NCI-H2081 treated with DMSO at 0.1 percent for 48 hours (cell line): ENCODE data around the gene TBL1X.
"Not testable (repeated sequence)": the region's sequence is repeated elsewhere in the genome, so short reads cannot be mapped to it uniquely, and the experiment has no call there.

ENCODE experiments used
- DNase-seq: peaks from one replicate; lab custom pipeline; 2025; lab: John Stamatoyannopoulos, UW

TBL1X gene

GRCh38 chrX:9459186-9459748, 5.6 kb upstream of the TBL1X start:
- DNase-seq, result no peak

DNA sequence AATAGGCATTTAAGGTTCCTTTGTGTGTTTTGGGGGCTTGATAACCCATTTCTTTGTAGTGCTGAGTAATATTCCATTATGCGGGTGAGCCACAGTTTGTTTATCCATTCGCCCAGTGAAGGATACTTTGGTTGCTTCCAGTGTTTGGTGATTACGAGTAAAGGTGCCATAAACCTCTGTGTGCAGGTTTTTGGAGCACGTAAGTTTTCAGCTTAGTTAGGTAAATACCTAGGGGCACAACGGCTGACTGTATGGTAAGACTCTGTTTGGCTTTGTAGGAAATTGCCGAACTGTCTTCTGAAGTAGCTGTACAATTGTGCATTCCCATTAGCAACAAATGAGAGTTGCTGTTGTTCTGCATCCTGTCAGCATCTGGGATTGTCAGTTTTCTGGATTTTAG, 3.8 kb upstream of the TBL1X start:
- DNase-seq, result no peak

- no peak for DNase-seq
These were observed 2.4 kb upstream of the TBL1X start for GRCh38 chrX:9462456-9462855.

DNA sequence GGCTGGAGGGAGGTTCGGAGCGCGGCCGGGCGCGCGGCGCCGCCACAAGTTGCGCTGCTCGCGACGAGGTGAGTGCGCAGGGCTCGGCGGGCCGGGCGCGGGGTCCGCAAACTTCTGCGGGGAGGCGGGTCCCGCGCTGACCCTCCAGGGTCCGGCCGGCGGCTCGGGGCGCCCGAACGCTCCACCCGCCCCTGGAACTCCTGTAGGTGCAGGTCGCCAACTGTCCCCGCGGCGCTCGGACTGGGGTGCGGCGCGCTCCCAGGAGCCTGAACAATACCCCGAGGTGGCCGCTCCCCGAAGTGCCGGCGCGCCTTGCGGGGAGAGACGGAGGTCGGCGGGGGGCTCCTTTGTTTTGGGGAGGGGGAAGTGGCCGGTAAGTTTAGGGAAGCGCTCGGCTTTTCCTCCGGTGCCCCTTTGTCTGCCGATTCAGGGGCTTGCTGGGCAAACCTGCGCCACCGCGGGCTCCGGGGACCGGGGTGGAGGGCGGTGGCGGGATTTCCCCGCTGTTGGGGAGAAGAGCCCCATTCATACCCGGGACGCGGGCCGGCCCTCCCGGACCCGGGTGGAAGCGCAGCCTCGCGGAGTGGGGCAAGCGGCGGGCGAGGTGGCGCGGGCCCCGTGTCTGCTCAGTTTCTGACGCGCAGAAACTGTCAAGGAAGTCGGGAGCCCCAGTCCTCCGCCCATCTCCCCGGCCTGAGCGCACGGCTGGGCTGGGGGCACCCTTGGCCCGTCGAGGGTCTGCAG, 694 bp downstream of the TBL1X start:
- DNase-seq, result no peak

GRCh38 chrX:9466124-9466495, 1.3 kb downstream of the TBL1X start:
- no peak for DNase-seq

GRCh38 chrX:9466736-9467135, 1.9 kb downstream of the TBL1X start:
- no peak for DNase-seq

GRCh38 chrX:9467146-9467545, 2.3 kb downstream of the TBL1X start:
- no peak for DNase-seq

GRCh38 chrX:9467751-9468150, 2.9 kb downstream of the TBL1X start:
- no peak for DNase-seq

DNA sequence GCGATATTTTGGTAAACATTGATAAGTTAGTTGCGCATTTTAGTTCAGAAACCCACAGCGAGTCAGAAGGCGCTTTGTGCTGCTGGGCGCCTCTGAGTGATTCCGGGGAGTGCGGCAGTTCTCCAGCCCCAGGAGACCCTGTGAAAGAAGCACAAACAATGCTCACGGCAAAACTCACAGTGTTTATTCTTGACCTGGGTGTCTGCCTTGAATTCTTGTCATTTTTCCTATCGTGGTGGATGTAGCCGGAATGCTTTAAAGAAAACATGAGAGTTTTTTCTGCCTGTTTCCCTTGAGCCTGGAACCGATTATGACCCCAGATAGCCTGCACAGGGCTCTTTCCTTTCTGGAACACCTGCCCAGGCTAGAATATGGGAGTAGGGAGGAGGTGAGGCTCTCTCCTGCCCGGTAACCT, 6.7 kb downstream of the TBL1X start:
- DNase-seq, result no peak

DNA sequence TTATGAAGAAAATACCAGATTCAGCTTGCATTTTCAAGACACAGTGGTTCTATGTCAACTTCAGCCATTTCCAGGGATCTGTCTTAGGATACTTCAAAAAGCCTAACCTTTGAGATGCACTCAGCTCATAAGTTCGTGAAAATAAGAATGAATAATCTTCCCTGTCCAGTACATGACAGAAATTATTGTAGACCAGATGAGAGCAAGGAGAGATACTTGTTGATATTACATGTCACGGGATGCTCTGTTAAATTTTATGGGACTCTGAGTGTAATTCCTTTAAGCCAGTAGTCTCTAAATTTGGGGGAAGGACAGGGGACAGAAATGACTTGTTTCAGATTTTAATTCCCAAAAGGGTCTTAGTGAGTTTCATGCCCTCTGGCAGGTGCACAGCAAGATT, 8.8 kb downstream of the TBL1X start:
- no peak for DNase-seq

- DNase-seq, result not testable (repeated sequence)
These were observed 10.6 kb downstream of the TBL1X start for GRCh38 chrX:9475417-9475816.

GRCh38 chrX:9475984-9476383, 11.1 kb downstream of the TBL1X start:
- DNase-seq, result no peak

GRCh38 chrX:9476810-9477575, 12.1 kb downstream of the TBL1X start:
- DNase-seq, result no peak

DNA sequence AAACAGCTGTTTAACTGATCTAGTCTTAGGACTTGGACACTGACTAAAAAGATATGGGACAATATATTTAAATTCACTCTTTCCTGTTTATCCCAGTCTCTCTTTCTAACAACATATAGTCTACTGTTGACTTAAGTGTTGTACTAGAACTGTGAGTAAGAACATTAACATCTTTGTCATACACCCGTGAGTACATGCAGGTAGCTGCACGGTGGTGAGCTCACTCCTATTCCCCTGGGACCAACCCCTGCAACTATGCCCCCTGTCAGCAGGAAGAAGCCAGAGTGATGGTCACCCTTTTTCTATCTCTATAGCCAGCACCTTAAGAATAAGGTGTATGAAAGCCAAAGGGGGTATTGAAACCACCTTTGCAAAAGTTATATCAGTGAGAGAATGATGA, 17.6 kb downstream of the TBL1X start:
- no peak for DNase-seq

- DNase-seq, result no peak
These were observed 18.0 kb downstream of the TBL1X start for GRCh38 chrX:9482837-9483236.

- no peak for DNase-seq
These were observed 18.5 kb downstream of the TBL1X start for GRCh38 chrX:9483376-9483775.

DNA sequence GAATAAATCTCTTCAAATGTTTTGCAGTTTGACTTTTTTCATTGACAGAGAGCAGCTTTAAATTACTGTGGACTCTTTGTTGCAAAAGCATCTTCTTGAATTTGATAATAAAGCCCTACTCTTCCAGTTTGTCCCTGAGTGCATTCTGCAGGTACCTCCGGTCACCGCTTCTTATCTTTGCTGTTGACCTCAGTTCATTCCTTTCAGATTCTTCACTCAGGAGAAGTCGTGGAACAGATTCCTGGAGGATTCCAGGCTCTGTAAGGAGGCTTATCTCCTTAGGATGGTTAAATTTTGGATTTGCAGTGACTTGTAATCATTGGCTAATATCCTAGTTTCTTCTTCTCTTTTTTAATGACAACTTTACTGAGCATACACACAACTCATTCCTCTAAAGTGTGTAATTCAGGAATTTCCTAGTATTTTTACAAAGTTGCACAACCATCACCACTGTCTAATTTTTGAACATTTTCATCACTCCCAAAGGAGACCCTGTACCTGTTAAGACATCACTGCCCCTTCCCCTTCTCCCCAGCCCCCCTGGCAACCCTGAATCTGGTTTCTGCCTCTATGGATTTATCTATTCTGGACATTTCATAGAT, 22.0 kb downstream of the TBL1X start:
- no peak for DNase-seq

DNA sequence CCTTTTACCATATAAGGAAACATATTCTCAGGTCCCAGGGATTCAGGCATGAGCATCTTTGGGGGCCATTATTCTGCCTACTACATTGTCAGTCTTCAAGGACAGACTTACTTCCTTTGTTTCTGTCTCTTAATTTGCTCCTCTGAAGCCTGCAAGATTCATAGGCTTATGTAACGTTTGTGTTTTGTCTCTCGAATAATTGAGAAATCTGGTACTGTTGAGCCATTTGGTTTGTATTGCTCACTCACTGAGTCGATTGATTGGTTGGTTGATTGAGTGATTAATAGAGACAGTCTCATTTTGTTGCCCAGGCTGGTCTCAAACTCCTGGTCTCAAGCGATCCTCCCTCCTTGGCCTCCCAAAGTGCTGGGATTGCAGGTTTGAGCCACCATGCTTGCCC, 23.7 kb downstream of the TBL1X start:
- DNase-seq, result no peak

GRCh38 chrX:9489234-9489633, 24.4 kb downstream of the TBL1X start:
- no peak for DNase-seq

- no peak for DNase-seq
These were observed 28.0 kb downstream of the TBL1X start for GRCh38 chrX:9492901-9493300.

- no peak for DNase-seq
These were observed 29.1 kb downstream of the TBL1X start for GRCh38 chrX:9493936-9494335.

DNA sequence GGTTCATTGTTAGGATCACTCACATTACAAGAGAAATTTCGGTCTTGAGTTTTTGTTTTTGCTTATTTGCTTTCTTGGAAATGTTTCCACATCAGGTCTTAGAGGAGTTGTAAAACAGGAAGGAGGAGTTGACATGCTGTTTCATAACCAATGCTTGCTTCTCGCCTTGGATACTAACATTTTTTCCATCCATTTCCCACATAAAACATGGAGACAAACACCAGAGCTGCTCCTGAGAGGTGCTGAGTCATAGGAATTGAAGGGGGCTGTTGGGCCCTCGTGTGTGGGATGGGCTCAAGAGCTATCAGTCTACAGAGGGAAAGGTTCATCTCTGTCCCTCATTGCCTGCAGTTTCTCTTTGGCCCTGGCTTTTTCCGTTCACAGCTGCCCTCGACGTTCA, 29.9 kb downstream of the TBL1X start:
- DNase-seq, result no peak

DNA sequence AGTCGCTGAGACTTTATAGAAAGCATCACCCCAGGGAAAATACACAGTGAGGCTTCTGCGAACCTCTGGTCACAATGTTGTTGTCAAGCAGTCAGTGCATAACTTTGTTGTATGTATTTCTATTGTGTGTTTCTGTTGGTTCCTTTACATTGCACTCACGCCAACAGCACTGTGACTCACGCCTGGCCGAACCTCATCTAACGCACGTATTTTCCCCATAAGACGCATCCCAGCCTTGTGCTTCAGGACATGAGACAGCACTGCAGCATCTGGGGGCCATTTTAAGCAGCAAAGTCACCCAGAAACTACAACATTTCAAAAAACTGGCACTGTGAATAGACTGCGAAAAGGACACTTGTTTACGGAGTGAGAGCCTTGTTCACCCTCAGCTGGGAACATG, 30.6 kb downstream of the TBL1X start:
- DNase-seq, result no peak
